Activated CD4-positive, alpha-beta T cell treated with anti-CD3 and anti-CD28 coated beads, Interleukin-2, amount 50 U/mL, for 1 hour (primary cell): ENCODE measurements around the gene PON1.

Source experiments
- DNase-seq: peaks from one replicate; pipeline ENCODE4 v3.0.0-alpha.2; 2020

PON1 gene

GRCh38 chr7:95250571-95250970 is 73.8 kb downstream of the PON1 start:
- no peak for DNase-seq
